GM18873 (cell line): Measurements from ENCODE around the gene NPBWR2.

Experiments used
- ATAC-seq: cut with Tn5 transposase; IDR thresholded peaks from one replicate; pipeline ENCODE4 v1.9.1; 2021; ENCODE audit warnings: mild to moderate bottlenecking, moderate library complexity, moderate number of reproducible peaks; ENCODE audit not compliant: unreplicated experiment, low FRiP score

The NPBWR2 gene, protein sequence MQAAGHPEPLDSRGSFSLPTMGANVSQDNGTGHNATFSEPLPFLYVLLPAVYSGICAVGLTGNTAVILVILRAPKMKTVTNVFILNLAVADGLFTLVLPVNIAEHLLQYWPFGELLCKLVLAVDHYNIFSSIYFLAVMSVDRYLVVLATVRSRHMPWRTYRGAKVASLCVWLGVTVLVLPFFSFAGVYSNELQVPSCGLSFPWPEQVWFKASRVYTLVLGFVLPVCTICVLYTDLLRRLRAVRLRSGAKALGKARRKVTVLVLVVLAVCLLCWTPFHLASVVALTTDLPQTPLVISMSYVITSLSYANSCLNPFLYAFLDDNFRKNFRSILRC

DNA sequence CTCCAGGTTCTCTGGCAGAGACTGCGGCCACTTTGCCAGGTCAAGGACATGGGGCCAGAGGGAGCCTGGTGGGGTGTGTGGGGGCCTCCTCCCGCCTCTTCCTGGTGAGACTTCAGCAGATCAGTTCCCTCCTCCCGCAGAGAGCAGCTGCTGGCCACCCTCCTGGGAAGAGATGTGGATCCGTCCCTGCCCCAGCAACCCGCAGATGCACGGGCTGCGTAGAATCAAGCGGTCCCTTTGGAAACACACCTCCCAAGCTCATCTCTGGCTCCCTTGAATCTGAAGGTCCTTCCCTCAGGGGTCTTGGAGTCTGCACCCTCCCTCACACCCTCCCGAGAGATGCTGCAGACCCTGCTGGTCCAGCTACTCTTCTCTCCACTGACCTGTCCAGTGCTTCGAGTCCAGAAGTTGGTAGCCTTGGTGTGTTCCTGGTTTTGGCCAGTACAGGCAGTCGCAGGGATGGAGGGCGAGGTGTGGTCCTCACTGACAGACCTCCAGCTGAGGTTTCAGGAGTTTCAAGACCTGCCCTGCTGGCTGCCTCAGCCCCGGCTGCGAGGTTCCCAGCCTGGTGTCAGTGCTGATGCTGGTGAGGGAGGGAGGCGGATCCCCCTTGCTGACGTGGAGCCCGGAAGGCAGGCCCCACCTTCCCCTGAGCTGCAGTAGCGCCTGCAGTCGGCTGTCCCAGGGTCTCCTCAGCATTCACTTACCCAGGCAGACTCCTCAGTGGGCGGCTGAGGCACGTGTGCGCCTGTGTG is at the start of gene NPBWR2:
NPBWR2 (minus strand) TSS at position 585 of the 755 bp plus-strand sequence. CDS start 734 bp downstream, outside the sequence.
- ATAC-seq, result no peak

DNA sequence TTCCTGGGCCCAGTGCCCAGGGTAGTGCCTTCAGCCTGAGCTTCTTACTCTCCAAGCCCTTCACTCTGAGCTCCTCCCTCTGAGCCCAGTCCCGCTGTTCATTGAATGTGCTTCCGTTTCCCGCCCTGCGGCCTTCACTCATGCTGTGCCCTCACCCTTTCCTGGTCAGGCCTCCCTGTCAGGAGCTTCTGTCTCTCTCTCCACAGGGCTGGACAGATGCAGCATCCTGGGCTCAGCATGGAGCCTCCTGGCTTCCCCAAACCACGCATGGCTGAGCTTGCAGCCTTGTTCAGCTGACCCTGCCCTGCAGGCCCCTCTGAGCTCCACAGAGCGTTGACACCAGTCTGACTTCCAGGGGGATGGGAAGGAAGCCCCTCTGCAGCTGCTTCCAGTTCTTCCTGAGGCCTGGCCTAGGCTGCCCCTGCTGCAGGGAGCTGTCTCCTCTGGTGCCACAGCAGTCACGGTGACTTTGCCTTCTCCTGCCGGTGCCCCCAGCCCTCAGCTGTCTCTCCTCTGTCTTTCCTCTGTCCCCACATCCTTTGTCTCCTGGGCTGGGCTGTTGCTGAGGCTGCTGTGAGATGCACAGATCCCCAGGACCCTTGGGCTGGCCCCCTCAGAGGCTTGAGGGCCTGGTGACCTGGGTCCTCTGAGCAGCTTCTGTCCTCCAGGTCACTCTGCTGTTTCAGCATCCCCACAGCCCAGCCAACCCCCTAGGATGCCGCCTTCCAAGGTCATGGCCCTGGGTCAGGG is 48.9 kb upstream of the NPBWR2 start:
- ATAC-seq, result no peak

DNA sequence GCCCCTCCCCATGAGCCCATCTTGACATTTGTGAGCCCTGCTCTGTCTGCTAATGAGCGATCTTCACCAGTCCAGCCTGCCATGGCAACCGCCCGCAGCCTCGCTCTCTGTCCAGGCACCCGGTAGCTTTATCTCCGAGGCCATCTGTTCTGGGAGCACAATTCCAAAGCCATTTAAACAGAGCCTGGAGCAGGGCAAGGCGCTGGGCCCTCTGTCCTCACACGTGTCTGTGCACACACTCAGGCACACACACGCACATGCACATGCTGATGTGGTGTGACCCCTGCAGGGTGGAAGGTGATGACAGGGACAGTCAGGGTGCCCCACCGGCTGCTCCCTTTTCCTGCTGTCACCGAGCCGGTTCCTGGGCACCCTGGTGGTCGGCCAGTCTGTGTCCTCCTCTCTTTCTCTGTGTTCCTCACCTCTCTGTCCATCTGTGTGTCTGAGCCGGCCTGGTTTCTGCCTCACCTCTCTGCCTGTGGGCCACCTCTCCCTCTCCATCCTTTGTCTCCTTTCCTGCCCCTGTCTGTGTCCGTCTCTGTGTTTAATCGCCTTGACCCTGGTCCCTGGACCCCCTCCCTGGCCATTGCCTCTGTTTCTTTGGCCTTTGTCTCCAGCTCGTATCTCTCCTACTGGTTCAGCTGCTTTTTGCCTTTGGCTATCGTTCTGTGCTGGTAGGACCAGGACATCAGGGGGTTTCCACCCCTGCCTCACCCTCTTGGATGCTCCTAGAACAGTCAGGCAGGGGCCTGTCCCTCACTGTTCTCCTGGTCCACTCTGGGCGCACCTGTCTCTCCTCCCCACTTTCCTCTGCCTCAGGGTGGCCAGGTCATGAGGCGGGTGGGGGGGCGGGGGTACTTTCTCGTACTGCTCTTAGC is 48.1 kb upstream of the NPBWR2 start:
- ATAC-seq, result no peak

DNA sequence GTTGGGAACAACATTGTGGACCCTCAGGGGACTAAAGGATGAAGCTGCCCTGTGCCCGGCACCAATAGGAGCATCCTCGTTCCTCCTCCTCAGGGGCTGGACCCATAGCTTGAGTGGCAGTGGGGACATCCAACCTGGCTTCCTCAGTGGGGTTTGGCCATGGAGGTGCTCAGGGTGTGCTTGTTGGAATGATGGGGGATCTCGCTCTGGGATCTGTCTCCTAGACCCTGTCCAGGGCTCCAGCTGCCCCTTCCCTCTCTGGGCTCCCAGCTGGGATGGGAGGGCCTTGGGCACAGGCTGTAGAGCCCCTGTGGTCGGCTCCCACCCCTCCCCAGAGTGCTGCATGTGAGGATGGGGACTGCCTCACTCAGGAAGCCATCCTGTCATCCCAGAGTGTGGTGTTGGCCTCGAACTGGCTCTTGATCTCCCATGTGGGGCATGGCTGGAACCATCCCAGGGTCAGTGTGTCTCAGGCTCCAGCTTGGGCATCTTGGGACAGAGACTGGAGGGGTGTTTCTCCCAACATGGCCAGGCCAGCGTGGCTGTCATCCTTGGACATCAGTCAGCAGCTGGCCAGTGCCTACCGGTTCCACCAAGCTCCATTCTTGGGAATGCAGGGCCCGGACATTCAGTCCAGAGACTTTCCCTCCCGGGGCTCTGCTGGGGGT is 47.4 kb upstream of the NPBWR2 start:
- ATAC-seq, result no peak

DNA sequence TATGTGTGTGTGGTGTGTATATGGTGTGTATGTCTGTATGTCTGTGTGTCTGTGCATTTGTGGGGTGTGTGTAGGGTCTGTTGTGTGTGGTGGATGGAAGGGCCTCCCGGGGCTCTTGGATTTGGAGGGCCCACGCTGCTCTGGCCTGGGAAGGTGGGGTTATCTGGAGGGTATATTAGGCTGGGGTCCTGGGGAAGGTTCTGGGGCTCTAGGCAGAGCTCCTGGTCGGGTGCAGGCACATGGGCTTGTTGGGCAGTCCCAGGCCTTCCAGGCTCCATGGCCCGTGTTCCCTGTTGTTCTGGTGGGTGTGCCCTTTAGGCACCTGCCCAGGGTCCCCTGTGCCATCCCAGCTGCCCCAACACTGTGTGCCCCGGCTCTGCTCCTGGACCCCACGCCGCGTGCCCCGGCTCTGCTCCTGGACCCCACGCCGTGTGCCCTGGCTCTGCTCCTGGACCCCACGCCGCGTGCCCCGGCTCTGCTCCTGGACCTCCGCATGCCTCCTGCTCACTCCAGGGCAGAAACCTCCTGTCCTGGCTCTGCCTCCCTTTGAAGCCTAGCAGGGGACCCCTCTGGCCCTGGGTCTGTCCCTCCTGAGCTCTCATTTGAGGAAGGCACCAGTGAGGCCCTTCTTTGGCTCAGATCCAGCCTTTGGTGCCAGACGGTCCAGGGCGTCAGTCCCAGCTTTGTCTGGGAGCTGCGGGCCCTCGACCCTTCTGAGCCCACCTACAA is 46.7 kb upstream of the NPBWR2 start:
- no peak for ATAC-seq

DNA sequence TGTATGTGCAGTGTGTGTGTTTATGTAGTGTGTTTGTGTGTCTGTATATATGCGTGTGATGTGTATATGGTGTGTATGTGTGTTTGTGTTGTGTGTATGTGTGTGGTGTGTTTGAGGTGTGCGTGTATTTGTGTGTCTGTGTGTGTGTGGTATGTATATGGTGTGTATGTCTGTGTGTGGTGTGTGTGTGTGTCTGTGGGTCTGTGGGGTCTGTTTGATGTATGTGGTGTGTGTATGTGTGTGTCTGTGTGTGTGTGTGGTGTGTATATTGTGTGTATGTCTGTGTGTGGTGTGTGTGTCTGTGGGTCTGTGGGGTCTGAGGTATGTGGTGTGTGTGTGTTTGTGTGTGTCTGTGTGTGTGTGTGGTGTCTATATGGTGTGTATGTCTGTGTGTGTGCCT is 46.0 kb upstream of the NPBWR2 start:
- ATAC-seq, result no peak

DNA sequence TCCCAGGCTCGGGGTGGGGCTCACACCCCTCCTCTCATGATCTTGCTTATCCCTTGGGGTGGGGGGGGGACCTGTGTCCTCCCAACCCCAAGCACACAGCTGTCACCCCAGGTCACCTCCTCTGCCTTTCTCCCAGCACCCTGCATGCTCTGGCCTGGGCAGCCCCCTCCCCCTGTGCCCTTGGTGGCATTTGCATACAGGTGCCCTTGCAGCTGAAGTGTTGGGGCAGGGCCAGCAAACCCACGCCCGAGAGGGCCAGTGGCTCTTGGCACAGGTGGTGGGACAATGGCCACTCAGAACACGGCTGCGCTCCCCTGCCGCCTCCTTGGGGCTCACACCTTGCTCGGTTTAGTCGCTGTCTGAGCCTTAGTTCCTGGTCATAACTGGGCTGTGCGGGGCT is 45.5 kb upstream of the NPBWR2 start:
- ATAC-seq, result no peak

DNA sequence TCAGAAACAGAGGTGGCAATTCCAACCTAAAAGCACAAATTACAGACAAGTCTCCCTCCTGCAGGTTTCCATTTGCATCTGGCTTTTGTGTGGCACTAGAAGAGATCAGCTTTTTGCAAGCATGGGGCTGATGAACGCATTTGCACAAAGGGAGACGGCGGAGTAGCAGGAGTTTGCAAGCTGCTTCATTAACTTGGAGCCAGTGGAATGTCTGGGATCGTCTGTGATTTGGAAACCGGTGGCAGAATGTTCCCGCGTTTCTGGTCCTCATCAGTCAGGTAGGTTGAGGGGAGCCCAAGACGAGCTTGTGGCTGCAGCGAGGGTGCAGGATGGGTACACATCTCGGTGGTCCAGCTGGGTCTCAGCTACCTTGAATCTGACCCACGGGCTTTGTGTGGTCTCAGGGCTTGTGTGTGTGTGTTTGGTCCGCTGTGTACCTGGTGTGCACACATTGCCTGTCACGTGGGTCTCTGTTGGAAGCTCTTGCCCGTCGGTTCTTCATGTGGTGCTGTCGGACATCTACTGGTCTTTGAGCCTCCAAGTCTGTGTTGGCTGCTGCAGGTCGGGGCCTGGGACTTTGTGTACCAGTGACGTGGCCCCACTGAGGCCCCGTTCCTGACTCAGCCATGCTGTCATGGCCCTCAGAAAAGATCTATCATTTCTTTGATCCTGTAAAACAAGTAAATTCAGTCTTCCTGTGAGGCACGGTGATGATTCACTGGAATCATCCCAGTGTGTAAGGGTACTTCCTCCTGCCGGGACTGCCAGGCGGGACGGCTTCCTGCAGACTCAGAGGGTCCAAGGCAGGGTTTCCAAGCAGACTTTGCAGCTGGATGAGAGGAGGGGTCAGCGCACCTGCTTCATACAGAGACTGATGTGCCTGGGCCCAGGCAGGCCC is 44.5 kb upstream of the NPBWR2 start:
- no peak for ATAC-seq

DNA sequence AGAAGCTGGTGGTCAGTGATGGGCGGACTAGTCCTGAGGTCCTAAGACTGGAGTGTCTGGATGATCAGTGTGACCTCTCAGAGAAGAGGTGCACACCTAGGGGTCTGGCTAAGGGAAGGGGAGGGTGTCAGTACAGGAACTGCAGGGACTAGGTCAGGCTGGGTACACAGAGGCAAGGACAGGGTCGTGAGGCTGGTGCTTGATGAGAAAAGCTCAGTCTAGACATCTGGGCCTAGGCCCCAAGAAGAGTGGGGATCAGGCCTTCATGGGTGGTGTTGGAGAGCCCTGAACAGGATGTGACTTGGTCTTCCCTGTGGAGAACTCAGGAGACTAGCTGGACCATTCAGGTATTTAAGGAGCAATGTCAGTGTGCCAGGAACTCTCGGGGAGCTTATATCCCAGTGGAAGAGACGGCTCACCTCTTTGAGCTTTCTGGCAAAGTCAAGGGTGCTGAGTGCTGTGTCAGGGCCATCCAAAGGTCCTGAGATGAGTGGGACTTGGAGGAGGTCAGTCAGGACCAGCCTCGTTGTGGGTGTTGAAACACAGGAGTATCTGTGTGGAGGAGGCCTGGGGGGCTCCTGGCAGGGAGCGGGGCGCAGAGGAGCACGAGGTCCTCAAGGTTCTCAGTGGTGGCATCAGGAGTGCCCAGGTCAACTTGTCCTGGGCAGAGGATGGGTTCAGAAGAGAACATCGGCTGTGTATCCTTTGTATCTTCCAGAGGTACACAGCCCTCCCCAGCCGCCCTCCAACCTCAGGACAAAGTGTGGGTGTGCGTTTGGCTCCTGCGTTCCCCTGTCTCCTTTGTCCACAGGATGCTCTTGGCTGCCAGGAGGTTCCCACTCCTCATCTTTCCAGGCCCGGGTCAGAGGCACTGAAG is 43.6 kb upstream of the NPBWR2 start:
- ATAC-seq, result no peak

DNA sequence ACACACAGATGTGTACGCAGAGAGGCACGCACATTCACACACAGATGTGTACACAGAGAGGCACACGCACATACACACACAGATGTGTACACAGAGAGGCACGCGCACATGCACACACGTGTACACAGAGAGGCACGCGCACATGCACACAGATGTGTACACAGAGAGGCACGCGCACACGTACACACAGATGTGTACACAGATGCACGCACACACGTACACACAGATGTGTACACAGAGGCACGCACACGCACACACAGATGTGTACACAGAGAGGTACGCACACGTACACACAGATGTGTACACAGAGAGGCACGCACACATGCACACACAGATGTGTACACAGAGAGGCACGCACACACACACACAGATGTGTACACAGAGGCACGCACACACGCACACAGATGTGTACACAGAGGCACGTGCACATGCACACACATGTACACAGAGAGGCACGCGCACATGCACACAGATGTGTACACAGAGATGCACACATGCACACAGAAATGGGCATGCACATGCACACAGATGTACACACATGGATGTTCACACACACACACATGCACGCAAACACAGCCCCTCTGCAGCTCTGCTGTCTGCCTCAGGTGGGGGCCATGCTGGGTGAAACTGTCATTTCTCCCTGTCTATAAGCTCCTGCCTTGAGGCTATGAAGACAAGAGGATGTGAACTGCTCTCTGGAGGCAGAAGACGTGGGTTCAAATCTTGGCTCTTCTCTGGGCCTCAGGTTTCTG is 42.6 kb upstream of the NPBWR2 start:
- ATAC-seq, result no peak

DNA sequence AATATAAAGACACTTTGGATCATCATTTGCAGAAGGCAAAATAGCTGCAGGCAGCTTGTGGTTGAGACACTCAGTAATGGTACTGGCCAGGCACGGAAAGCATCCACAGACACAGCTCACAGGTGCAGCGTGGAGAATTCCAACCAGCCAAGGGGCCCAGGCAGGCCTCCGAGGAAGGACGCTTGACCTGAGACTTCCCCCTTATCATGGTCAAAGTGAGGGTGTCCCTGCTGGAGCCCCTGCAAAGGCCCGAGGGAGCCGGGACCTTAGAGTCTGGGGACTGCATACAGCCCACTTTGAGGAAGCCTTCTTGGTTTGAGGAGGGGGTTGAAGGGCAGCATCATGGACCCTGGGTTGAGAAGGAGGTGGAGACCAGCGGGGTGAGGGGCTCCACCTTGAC is 41.8 kb upstream of the NPBWR2 start:
- no peak for ATAC-seq

DNA sequence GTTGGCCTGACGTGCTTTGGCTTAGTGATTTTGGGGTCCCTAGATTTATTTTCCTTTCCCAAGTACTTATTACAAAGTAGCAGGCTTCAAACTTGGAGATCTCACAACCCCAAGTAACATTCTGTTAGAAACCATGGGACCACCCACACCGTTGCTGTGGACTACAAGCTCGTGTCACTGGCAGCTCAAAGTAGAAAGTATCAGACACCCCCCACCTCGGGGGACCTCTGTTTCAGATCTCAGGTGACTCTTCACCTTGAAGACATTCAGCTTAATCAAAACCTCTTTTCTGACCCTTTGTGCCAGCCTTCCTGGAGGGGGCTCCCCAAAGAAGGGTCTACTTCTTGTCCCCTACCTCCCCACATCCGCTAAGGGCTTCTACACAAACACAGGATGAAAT is 41.2 kb upstream of the NPBWR2 start:
- ATAC-seq, result no peak

DNA sequence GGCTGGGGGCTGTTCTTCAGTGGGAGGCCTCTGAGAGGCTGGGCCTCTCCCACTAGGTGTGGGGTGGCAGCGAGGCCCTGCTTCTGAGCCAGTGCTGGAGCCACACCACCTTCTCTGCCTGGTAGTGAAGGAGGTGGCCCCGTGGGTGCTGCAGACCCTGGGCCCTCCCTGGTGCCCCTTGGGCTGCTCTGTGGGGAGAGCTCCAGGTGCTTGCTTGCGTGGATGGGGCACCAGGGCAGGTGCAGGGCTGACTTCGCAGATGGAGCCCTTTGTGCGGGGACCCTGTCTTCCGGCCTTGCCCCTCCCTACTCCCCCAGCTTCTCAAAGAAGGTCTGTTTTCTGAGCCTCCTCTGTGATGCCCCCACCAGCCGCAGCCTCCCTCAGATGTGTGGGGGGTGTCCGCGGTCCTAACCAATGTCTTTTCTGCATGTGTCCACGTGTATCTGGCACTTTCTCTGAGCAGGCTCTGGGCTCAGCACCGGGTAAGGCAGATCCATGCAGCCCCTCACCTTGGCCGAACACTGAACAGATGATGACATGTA is 39.6 kb upstream of the NPBWR2 start:
- ATAC-seq, result no peak

DNA sequence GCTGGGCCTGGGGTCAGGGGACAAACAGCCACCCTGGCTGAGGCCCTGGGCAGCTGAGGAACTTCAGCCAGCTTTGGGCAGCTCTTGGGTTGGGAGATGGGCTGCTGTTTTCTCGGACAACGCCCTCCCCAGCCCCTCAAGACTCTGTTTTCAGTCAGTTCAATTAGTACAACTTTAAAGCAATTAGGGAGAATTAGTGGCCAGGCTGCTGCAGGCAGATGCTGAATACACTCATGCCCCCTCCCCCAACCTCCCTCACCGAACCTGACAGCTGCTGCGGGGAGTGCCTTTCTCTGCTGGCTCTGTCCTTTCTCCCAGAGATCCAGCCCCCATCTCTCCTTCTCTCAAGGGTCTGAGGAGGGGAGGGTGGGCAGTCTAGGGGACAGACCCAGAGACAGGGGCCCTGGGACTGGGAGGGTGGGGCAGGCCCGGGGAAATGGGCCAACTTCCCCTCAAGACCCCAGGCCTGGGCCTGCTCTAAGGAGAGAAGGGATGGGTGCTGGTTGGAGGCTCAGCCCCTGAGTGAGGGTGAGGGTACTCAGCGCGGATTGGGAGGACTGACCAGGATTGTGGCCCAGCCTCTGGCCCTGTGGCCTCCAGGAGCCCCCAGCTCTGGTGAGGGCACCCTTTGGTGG is 39.1 kb upstream of the NPBWR2 start:
- no peak for ATAC-seq

DNA sequence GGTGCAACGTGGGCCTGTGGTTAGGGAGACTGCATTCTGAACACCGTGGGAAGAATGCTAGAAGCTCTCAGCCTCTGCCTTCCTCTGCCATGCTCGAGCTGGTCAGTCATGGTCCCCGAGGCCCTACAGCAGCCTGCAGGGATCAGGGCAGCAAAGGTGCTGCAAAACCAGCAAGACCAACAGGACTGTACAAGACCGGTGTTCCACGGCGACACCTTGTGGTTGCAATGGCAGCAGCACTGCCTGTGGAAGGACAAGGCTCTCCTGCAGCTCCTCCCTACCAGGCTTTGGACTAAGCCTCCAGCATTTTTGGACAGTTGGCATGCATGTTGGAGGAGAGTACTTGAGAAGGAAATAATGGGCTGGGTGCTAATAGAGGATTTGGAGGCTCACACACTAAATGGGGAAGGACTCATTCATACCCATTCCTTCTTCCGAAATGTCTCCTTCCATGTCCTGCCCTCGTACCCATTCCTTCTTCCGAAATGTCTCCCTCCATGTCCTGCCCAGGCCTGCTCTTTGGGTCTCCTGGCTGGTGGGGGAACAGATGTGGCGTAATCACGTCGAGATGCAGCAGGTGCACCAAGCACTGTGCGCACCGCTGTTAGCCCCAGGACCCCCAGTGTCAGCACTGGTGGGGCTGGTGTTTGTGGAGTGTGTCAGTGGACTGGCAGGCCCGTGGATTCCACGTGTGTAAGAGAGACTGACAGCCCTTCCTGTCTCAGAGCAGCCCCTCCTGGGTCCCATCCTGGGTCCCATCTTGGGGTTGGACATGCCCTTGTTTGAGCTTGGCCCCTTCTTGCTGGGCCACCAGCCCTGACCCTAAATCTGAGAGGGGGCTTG is 38.3 kb upstream of the NPBWR2 start:
- no peak for ATAC-seq
